ENCODE results near the gene SH2D2A. TPM values are rescaled to one million over a fixed set of nuclear protein-coding genes. Genes with fewer than 3 reads are reported as not detected.

SH2D2A gene
- total RNA-seq, 4 donors from 2014 or later = 2.2 to 6.5 (median 3.7) TPM

DNA sequence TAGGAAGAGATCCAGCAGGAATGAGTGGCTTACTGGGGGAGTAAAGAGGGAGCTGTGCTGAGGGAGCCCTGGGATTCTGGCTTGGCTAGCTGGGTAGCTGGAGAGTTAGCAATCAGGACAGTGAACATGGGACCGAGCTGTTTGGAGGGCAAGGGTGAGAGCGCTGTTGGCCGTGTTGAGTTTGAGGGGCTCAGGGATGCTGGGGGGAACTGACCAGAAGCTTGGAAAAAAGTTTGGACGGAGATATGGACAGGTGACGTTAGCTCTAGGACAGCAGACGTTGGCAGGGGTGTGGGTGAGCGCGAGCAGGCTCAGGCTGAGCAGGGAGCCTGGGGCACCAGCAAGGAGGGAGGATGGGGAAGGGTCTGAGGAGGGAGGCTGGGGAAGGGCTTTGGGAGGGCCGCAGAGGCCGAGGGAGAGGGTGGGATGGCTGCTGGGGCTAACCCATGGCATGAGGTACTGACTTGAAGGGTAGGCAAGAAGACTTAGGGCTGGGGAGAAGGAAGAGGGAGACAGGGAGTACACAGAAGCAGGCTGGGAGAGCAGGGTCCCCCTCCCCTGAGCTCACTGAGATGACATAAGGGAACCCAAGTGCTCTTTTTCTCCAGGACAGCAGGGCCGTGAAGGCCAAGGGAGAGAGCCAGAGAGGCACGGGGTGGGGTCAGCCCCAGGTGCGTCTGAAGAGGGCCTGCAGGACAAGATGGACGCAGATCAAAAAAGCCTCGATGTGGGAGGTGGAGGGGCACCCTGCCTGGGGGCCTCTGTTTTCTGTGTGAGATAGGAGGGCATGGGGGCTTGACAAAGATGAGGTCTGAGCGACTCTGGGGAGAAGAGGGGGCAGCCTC is 8.2 kb downstream of the SH2D2A start:
- ATAC-seq (ENCODE audit: low FRiP score) (no peak), DNase-seq (ENCODE audit: low spot score) (no peak)
- TF ChIP-seq, protein P1, sequence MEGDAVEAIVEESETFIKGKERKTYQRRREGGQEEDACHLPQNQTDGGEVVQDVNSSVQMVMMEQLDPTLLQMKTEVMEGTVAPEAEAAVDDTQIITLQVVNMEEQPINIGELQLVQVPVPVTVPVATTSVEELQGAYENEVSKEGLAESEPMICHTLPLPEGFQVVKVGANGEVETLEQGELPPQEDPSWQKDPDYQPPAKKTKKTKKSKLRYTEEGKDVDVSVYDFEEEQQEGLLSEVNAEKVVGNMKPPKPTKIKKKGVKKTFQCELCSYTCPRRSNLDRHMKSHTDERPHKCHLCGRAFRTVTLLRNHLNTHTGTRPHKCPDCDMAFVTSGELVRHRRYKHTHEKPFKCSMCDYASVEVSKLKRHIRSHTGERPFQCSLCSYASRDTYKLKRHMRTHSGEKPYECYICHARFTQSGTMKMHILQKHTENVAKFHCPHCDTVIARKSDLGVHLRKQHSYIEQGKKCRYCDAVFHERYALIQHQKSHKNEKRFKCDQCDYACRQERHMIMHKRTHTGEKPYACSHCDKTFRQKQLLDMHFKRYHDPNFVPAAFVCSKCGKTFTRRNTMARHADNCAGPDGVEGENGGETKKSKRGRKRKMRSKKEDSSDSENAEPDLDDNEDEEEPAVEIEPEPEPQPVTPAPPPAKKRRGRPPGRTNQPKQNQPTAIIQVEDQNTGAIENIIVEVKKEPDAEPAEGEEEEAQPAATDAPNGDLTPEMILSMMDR (IDR thresholded peaks at IDR 0.05) = no peak

DNA sequence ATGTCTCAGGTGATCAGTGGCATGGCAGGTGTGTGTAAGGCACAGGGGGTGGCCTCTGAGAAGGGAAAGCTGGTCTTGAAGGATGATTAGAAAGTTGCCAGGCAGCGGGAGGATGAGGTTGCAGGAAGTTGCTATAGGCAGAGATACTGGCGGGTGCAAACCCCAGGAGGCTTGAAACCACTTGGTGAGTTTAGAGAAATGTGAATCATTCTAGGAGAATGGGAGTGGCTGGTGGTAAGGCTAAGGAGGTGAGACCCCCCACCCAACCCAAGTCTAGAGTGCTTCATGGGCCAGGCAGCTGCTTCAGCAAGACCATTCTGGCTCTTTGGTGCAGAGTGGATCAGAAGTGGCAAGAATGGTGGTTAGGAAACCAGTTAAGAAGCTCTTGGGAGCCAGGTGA is 9.0 kb downstream of the SH2D2A start:
- DNase-seq (ENCODE audit: low spot score) (no peak), ATAC-seq (ENCODE audit: low FRiP score) (no peak)
- TF ChIP-seq, protein P1 (IDR thresholded peaks at IDR 0.05) = no peak

DNA sequence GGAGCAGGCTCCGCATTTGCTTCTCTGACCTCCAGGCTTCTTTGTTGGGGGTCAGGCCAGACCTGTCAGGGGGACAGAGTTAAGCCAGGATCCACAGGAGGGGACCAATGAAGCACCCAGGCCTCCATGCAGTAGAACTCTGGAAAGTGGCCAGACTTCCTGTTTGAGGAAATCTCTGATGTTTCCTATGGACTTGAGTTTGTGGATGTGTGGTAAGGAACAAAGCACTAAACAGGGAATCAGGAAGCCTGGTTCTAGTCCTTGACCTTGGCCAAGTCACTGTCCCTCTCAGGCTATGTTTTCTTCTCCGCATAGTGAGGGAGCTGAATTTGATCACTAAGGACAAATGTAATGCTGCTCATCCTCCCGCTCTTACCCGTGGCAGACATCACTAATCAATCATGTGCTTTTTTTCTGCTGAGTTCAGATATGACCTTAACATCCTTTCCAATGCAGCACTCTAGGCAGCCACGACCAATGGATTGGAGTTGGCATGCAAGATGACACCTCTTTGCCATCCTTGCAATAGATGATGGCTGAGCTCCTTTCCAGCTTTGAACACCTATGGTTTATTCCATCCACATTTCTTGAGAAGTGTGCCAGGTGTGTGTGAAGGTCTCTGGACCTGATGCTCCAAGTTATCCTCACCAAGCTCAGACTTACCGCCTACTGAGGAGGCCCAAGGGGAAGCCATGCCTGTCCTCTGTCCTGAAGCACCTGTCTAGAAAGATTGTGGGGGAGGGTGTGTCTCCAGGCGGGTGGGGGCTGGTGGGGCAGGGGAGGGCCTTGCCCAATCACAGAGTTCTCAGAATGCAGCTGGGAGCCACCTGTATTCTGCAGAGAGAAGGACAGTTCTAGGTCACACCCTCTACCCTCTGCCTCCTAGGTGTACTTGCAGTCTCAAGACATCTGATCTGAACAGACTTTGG is 9.9 kb downstream of the SH2D2A start:
- ATAC-seq (ENCODE audit: low FRiP score) = no peak
- TF ChIP-seq, protein P1 (IDR thresholded peaks at IDR 0.05) = no peak
- no peak for DNase-seq (ENCODE audit: low spot score)

DNA sequence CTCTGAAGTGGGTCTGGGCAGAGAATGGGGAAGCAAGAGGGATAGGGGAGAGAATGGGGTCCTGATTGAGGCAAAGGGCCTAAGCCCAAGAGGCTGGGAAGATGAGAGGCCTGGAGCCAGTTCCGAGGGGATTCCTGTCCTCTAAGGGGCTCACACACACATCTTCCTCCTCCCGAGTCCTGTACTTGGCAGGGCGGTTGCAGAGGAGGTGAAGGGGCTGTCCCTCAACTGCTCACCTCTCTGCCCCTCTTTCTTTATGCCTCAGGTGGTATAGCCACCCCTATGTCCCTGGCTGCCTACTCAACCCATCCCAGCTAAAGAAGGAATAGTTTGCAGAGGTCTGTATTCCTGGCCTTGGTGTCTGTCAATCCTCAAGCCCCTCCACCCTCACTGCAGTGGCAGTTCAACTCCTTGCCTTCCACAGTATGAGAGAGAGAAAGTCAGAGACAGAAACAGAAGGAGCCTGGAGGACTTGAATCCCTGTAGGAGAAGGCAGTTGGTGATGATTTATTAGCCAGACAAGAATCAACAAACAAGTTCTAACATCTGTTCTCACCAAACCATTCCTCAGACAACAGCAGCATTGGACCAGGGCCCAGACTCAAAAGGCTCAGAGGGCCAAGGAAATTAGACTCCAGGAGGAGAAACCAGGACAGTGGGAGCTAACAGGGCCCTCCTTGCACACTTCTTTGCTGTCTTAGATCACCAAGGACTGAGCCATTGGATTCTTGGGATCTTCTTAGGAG is 10.7 kb downstream of the SH2D2A start:
- ATAC-seq (ENCODE audit: low FRiP score) (no peak), DNase-seq (ENCODE audit: low spot score) (no peak)
- TF ChIP-seq, protein P1 (IDR thresholded peaks at IDR 0.05) = no peak

DNA sequence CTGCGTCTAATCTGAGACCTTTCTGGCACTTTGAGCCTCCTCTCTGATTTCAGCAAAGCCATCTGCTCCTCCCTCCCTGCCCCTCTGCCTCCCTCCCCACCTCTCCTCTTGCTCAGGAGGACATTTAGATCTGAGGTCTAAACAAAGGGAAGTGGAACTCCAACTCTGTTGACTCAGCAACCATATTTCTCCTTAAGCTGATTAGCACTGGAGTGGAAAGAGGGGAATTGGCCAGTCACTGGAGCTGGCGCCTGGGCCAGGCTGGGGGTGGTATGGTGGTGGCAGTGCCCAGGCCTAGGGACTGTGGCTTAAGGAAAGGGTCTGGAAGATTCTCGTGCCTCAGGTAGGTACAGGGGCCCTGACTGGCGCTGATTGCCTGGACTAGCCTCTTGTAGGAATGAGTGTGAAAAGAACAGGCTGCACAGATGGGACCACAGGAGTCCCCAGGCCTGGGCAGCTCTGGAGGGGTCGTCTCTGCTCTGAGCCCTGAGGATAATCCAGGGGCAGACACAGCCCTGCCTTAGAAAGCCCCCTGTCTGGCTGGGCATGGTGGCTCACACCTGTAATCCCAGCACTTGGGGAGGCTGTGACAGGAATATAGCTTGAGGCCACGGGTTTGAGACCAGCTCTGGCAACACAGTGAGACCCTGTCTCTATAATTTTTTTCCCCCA is 11.9 kb downstream of the SH2D2A start:
- DNase-seq (ENCODE audit: low spot score) (no peak), ATAC-seq (ENCODE audit: low FRiP score) (no peak)
- TF ChIP-seq, protein P1 (IDR thresholded peaks at IDR 0.05) = no peak

DNA sequence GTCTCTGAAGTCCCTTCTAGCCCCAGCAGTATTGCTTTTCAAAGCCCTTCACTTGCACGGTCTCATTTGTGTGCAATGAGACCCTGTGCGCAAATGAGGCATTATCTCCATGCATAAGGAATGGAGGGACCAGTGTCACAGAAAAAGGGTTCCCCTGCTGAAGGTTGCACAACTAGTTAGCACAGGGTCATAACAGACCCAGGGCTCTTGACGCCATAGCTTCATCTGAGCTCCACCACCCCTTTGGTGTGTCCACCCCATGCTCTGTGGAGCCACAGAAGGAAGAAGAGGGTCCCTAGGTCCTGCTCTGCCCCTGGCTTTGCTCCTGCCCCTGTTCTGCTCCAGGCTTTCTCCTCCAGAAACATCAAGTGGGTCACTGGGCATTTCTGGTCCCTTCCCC is 12.6 kb downstream of the SH2D2A start:
- DNase-seq (ENCODE audit: low spot score) (no peak), ATAC-seq (ENCODE audit: low FRiP score) (no peak)
- TF ChIP-seq, protein P1 (IDR thresholded peaks at IDR 0.05) = no peak

Measured in omental fat pad (tissue), 4 donors.